Measurements from ENCODE around the gene ART4.

The ART4 gene

GRCh38 chr12:14810167-14810952 lies 33.0 kb downstream of the ART4 start:
- DNase-seq: no peak

DNA sequence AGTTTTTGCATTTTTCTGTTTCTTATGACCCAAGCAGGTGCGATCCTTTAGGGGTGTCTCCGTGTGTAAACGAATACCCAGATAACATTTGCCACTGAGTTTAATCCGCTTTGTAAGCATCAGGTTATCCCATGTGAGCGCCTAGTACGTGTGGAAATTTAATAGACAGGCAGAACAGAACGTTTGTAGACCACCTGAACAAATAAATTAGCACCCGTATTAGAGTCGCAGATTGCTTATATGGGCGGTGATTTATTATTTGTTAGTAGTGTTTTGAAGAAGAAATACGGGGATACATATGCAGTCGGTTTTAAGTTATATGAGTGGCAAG lies 39.5 kb downstream of the ART4 start:
- DNase-seq: peak; percentile 81

DNA sequence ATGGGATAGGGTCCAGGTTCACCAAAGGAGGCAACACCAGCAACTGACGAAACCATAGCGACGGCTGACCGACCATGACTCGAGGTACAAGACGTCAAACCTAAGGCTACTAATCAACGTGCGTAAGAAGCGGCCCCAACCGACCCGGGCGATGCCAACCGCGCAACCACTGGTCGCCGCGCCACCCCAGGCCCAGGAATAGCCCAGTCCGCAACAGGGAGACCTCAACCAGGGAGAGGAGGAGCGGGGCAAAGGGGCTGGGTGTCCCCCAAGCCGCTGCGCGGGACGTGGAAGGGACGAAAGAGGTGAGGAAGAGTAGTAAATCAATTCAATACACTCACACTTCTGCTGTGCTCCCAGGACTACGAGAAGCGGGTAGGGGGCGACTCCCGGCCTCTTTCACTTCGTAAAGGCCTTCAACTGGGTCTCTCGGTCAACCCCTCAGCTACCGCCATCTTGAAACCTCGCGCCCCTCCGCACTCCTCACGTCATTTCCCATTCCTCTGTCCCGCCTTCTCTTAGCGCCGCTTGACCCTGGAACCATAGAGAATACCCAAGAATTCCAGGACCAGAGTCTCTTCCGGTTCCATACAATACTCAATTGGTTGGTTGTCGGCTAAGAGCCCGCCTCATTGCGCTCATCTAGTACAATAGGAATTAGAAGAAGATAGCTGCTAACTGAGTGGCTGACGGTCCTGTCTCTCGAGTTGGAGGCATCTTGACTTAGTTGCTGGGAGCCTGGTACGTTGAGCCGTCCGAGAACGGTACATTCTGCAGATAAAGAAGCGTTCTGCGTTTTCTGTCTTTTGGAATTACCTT lies 40.1 kb downstream of the ART4 start, which contains the start of the genes C12orf60 and WBP11:
TSS of gene C12orf60 (plus strand) at position 660 of the 819 bp plus-strand sequence. CDS start 19,266 bp downstream, outside the sequence.
TSS of gene WBP11 (minus strand) at position 468 of the 819 bp plus-strand sequence. CDS start 2,095 bp downstream, outside the sequence.
- peak; percentile 99 for DNase-seq

DNA sequence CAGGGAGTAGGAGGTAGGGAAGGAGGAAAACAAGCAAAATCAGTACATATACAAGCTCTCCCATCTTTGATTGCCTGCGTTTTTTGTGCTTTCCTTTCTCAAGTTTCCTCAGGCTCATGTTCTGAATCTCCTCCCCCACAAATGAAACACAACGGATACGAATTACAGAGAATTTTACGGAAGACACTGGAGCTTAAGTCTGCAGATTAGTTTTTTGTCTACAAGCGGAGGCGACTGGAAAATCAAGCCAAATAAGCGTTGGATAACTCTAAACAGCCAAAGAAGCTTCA lies 40.7 kb downstream of the ART4 start:
- no peak for DNase-seq

DNA sequence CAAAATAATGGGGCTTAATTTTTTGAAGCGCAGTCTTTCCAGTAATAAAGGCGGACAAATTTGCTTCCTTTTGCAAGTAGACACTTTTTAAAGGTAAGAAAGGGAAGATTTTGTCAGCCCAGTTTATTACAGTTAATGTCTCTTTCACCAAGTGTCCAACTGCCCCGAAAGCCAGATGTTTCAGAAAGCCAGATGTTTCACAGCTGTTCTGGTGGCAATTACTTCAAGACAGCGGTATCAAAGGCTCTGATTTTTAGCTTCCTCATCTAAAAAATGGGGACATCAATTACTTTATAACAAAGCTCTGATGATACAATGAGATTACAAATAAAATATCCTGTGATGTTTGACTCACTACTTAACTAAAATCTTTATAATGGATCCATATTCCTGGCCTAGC lies 41.1 kb downstream of the ART4 start:
- no peak for DNase-seq

- no peak for DNase-seq
These were observed 48.3 kb downstream of the ART4 start for GRCh38 chr12:14795028-14795448.

DNA sequence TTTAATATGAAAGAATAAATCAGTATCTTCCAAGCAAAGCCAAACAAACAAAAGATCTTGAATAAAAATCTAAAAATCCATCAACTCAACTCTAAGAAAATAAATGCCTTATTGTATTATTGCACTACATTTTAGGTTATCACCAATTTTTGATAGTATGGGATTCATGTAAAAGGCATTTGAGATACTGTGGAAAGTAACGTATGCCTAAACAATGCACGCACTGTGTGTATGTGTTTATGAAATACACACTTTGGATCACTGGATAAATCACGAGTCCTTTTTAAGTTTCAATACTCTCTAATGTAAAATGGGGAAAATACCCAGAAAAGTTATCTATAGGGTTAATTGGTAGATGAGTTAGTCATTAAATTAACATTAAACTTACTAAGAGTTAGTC lies 57.8 kb downstream of the ART4 start:
- no peak for DNase-seq

GRCh38 chr12:14784471-14784870 lies 58.9 kb downstream of the ART4 start:
- no peak for DNase-seq

- no peak for DNase-seq
These were observed 60.6 kb downstream of the ART4 start for GRCh38 chr12:14782756-14783155.

GRCh38 chr12:14781563-14781962 lies 61.8 kb downstream of the ART4 start:
- DNase-seq: no peak

DNA sequence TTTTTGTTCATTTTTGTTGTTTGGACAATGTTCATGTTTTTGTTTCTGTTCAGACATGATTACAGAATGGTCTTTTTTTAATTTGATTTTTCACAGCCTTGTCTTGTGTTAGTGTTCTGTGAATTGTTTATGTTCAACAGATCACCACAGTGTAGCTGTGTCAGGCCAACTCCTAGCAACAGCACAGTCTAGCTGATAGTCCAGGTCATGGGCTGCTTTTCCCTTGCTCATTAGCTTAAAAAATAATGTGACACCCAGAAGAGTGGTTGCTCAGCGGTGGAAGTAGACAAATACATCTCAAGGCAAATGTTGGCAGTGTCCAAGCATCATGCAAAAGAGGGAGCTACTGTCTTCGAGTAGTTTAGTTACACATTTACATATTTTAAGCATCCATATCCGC lies 62.5 kb downstream of the ART4 start:
- DNase-seq: no peak

- no peak for DNase-seq
These were observed 63.5 kb downstream of the ART4 start for GRCh38 chr12:14779834-14780233.

- peak; percentile 49 for DNase-seq
These were observed 66.1 kb downstream of the ART4 start for GRCh38 chr12:14777271-14777670.

GRCh38 chr12:14776236-14776961 lies 66.9 kb downstream of the ART4 start:
- DNase-seq: no peak

GRCh38 chr12:14775636-14775980 lies 67.7 kb downstream of the ART4 start:
- no peak for DNase-seq
